Activated naive CD4-positive, alpha-beta T cell treated with anti-CD3 and anti-CD28 coated beads, Interleukin-2, amount 50 U/mL, for 24 hours (primary cell): ENCODE results near the gene FRZB.

Experiments used
- H3K27ac Mint-ChIP-seq: one replicate; pipeline ENCODE4 v1.8.0; 2021; ENCODE audit warnings: mild to moderate bottlenecking, mixed read lengths
- H3K27me3 Mint-ChIP-seq: one replicate; pipeline ENCODE4 v1.8.0; 2021; ENCODE audit warnings: mixed read lengths
- H3K36me3 Mint-ChIP-seq: one replicate; pipeline ENCODE4 v1.8.0; 2021; ENCODE audit warnings: mixed read lengths
- H3K4me1 Mint-ChIP-seq: one replicate; pipeline ENCODE4 v1.8.0; 2021; ENCODE audit warnings: mixed read lengths
- H3K4me3 Mint-ChIP-seq: one replicate; pipeline ENCODE4 v1.8.0; 2021; ENCODE audit warnings: mild to moderate bottlenecking, mixed read lengths
- H3K9me3 Mint-ChIP-seq: one replicate; pipeline ENCODE4 v1.8.0; 2021; ENCODE audit warnings: mixed read lengths

FRZB gene

DNA sequence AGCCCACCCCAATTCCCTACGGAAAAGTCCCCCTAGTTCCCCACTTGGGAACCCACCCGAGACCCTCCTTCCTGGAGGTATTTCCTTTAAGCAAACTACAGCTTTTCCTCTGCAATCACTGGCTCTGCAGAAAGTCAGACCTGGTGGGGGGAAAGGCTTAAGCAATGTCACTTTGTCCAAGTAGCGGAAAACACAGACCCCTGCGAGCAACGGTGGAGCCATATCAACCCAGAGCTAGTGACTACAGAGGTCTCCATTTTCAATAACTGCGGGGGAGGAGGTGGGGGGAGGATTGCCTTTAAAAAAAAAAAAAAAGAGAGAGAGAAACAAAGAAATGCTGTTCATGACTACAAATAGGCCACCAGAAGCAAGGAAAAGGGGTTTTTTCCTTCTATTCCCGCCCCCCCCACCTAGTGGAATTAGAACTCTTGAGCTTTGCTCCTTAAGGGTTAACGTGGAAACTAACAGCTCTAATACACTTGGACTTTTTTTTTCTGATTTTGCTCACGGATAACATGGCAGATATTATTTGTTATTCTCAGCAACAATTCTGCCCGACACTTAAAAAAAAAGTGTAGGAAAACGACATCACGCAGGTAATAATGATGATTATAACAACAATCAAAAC is 1.1 kb upstream of the FRZB start:
- Mint-ChIP-seq H3K4me1 (peaks cover 19% of the 10 kb centered on the region), H3K4me3 (no peak overlapping the region), H3K9me3 (no peaks in the 10 kb centered on the region)

DNA sequence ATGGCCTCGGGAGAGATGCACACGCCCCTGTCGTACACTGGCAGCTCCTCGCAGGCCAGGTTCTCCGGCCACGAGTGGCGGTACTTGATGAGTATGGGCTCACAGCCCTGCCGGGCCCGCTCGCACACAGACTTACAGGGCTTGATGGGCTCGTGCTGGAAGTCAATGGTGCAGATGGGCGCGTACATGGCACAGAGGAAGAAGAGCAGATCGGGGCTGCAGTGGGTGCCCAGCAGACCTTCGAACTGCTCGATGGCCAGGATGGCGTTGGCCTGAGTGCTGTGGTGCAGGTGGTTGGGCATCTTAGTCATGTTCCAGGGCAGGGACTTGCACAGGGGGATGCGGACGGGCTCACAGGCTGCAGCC is 359 bp downstream of the FRZB start:
- peak overlapping the region; percentile 39 for H3K4me3 Mint-ChIP-seq
- no peak overlapping the region for H3K27ac Mint-ChIP-seq
- H3K36me3 Mint-ChIP-seq, result no peaks in the 10 kb centered on the region
- H3K4me1 Mint-ChIP-seq, result peaks cover 19% of the 10 kb centered on the region
- no peaks in the 10 kb centered on the region for H3K9me3 Mint-ChIP-seq
- H3K27me3 Mint-ChIP-seq, result peaks cover 55% of the 10 kb centered on the region

More for the DNA sequence above, 1.1 kb upstream of the FRZB start:
- Mint-ChIP-seq H3K27ac (no peak overlapping the region), H3K36me3 (no peaks in the 10 kb centered on the region), H3K27me3 (peaks cover 51% of the 10 kb centered on the region)

DNA sequence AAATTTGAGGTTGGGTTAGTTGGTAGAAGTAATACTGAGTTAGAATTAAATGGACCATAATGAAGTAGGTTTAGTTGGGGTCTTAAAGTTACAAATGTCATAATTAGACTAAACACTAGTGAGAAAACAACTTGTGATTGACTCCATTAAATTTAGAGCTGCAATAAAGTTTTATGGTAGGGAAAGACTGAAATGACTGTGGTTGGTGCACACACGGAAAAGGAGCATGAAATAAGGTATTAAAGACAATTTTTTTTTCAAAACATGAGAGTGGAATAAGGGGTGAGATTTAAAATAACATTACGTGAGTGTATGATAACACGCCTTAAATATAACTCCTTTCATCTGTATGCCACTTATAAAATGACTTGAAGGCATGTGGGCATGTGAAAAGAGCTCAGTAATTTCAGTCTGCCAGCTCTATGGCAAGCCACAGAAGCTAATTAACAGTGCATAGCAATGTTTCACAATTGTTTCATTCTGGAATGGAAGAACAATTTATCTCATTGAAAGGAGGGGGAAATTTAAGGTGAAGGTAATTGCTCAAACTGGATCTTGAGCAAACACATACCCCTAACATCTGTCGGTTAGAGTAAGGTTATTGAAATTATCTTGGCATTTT is 1.4 kb downstream of the FRZB start:
- Mint-ChIP-seq H3K9me3 (no peaks in the 10 kb centered on the region), H3K4me3 (no peak overlapping the region), H3K27ac (no peak overlapping the region), H3K27me3 (peaks cover 58% of the 10 kb centered on the region), H3K36me3 (no peaks in the 10 kb centered on the region), H3K4me1 (peaks cover 19% of the 10 kb centered on the region)

DNA sequence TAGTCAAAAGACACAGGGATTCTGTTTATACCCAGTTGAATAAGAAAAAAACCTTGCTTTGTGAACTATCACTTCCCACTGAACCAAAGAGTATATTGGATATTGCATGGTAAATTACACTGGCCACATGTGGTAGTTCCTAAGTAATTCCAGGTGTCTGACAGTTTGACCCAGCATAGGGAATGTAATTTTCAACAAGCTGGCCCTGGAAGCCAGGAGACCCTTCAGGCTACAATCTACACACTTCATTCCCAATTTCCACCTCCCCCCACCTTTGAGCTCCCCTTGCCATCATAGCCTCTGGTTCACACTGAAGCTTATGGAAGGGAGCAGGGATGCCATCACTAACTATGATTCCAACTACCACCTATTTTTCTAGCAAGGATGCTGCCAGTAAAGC is 2.8 kb downstream of the FRZB start:
- no peak overlapping the region for H3K4me3 Mint-ChIP-seq

DNA sequence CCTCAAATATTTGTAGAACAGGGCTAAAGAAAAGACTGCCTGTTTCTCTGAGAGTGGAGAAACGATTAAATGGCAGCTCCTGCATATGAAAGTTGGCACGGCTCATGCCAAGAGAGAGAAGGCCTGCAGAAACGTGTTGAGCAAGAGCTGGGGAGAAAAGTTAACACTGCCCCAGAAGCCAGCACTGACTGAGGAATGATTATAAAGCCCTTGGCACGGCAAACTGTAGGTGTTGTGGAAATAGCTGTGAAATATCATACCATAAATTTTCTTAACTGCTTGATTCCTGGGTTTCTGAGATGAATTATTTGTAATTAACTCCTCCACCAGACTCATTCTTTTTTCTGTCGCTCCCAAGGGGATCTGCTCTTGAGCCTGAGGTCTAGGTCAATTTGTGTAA is 4.3 kb downstream of the FRZB start:
- Mint-ChIP-seq H3K36me3 (no peaks in the 10 kb centered on the region), H3K4me1 (peaks cover 15% of the 10 kb centered on the region), H3K27ac (no peak overlapping the region), H3K9me3 (no peaks in the 10 kb centered on the region), H3K27me3 (peaks cover 41% of the 10 kb centered on the region), H3K4me3 (no peak overlapping the region)

More for the DNA sequence above, 2.8 kb downstream of the FRZB start:
- Mint-ChIP-seq H3K27me3 (peaks cover 50% of the 10 kb centered on the region), H3K9me3 (no peaks in the 10 kb centered on the region), H3K36me3 (no peaks in the 10 kb centered on the region), H3K27ac (no peak overlapping the region), H3K4me1 (peaks cover 19% of the 10 kb centered on the region)

DNA sequence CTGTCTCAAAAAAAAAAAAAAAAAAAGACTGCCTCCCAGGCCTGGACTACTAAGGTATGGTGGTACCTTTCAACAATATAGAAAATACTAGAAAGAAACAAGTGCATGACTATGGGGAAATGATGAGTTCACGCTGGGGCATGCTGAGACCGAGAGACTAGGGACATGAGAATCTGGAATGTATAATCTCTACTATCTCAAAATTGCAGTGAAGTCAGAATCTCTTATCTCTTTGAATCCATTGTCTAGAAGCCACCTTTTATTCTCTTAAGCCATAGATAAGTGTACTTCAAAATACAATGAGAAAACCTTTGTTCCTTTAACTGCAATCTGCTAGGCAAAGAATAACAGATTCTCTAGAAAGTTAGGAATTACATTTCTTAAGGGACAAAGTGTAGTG is 5.6 kb downstream of the FRZB start:
- H3K27ac Mint-ChIP-seq, result no peak overlapping the region
- H3K36me3 Mint-ChIP-seq, result no peaks in the 10 kb centered on the region
- peaks cover 40% of the 10 kb centered on the region for H3K27me3 Mint-ChIP-seq
- no peak overlapping the region for H3K4me3 Mint-ChIP-seq
- peaks cover 4% of the 10 kb centered on the region for H3K4me1 Mint-ChIP-seq
- peaks cover 9% of the 10 kb centered on the region for H3K9me3 Mint-ChIP-seq

DNA sequence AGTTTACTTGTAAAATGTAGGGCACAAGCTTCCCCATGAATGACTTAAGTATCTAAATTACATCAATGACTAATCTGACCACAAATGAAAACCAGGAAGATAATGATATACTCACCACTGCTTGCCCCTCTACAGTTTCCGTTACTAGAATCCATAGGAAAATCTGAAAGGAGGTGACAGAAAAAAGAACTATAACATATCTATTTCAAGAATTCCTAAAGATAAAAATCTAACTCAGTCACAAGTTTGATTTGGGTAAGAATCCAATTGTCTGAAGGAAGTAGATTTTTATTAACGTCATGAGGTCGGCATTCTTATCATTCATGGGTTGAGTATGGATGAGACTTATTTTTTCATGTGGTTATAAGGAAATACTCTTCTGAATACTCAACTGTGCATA is 7.8 kb downstream of the FRZB start:
- Mint-ChIP-seq H3K27me3 (peaks cover 33% of the 10 kb centered on the region), H3K4me3 (no peak overlapping the region), H3K9me3 (peaks cover 13% of the 10 kb centered on the region), H3K36me3 (no peaks in the 10 kb centered on the region), H3K4me1 (no peaks in the 10 kb centered on the region), H3K27ac (no peak overlapping the region)

DNA sequence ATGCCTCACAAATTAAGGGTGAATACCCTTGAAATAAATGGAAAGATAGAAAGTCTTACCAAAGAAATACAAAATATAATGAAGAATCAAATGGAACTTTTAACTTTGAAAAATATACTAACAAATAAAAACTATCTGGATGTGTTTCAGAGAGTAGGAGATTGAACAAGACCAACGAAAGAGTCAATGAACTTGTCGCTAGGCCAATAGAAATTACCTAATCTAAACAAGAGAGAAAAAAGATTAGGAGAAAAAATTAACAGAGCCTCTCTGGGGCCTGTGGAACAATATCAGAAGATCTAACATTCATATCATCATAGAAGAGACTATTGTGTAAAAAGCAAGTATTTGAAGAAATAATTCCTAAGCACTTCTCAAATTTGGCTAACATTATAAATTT is 11.1 kb downstream of the FRZB start:
- Mint-ChIP-seq H3K36me3 (no peaks in the 10 kb centered on the region), H3K27ac (no peak overlapping the region), H3K9me3 (peaks cover 13% of the 10 kb centered on the region), H3K4me3 (no peak overlapping the region), H3K4me1 (no peaks in the 10 kb centered on the region), H3K27me3 (peaks cover 22% of the 10 kb centered on the region)

DNA sequence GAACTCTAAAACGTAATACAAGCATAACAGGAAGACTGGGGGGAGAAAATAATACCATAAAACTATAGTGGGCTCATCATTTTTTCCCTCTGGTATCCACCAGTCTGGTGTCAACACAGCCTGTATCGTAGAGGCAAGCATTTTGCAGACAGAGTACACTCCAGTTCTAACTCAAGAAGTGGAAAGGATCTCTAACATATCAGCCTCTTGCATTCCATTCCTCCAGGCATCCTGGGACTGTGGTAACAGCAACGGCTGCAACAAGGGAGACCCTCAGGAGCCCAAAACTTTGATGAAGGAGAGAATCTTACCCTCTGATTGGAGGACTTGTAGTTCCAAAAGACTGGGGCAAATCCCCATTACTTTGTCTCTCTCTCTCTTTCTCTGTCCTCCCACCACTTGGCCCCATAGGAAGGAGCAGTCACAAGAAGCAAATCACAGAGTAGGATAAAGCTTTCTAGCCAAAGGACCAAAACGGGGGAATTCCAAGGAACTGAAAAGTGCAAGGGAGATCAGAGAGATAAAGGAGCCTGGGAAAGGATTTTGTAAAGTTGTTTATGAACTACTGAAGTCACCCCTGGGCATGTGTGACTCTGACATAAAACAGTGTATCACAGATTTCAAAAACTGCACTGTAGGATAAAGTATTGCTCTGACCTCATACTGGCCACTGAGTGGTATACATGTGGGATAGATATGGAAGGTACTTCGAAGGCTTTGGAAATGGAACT is 11.9 kb downstream of the FRZB start:
- peaks cover 13% of the 10 kb centered on the region for H3K9me3 Mint-ChIP-seq
- no peak overlapping the region for H3K4me3 Mint-ChIP-seq
- no peaks in the 10 kb centered on the region for H3K36me3 Mint-ChIP-seq
- H3K4me1 Mint-ChIP-seq, result no peaks in the 10 kb centered on the region
- H3K27me3 Mint-ChIP-seq, result peaks cover 22% of the 10 kb centered on the region
- no peak overlapping the region for H3K27ac Mint-ChIP-seq

DNA sequence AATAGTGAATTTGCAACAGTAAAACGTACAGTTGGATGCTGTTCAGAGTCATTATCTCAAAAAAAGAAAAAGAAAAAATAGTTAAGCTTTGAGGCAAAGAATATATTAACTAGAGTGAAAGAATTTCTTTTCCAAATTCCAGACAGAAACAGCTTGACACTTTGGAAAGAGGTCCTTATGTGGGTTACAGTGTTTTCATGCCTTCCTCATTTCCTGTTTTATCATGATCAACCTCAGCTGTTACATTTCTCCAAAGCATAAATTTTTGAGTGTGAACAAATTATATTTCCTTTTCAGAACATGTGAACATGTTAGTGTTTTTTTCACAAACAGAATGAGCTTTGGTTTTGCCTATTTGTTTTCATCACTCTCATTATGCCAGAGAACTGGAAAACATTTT is 13.6 kb downstream of the FRZB start:
- no peak overlapping the region for H3K27ac Mint-ChIP-seq
- H3K27me3 Mint-ChIP-seq, result peaks cover 22% of the 10 kb centered on the region
- peaks cover 13% of the 10 kb centered on the region for H3K9me3 Mint-ChIP-seq
- H3K4me1 Mint-ChIP-seq, result no peaks in the 10 kb centered on the region
- H3K36me3 Mint-ChIP-seq, result no peaks in the 10 kb centered on the region
- no peak overlapping the region for H3K4me3 Mint-ChIP-seq

DNA sequence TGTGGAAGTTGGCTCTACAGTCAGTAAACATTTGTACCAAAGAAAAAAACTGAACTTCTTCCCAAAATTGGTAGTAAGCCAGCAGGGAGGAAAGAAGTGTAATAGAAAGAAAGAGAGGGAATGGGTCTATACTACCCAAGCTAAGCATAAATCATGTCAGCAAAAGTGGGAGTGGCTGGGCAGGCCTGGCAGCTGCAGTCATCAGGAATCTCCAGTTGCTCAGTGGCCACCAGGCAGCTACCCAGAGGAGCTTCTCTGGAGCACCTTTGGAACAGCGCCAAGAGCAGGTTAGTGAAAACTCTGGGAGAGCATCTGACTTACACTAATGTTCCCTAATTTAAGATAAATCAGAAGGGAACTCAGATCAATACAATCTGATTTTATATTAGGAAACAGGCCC is 14.3 kb downstream of the FRZB start:
- H3K36me3 Mint-ChIP-seq, result no peaks in the 10 kb centered on the region
- peaks cover 22% of the 10 kb centered on the region for H3K27me3 Mint-ChIP-seq
- H3K9me3 Mint-ChIP-seq, result peaks cover 13% of the 10 kb centered on the region
- no peak overlapping the region for H3K4me3 Mint-ChIP-seq
- H3K27ac Mint-ChIP-seq, result no peak overlapping the region
- H3K4me1 Mint-ChIP-seq, result no peaks in the 10 kb centered on the region

DNA sequence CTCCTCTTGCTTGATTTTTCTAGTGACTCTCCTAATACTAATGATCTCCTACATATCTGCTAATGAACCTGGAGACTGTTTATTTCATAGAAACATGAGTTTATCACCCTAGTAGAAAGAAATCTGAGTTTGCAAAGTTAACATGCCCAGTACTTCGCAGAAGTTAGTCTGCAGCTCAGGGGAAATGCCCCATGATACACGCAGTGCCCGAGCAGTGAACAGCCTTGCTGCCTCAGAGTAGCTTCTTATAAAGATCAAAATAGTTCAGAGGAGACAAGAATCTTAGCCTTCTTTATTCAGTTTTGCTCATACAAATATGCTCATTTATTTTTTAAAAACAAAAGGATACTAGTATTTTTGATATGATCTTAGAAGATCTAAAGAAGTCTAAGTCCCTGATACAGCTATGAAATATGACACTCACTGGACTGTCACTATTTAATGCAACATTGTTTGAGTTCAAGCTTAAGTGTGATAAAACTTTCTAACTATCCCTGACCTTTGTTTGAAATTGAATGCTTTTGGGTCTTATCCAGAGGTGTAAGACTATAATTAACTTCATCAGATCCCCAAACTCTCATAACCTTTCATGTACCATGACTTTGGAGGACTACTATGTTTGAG is 20.5 kb downstream of the FRZB start:
- H3K27ac Mint-ChIP-seq, result no peak overlapping the region
- H3K4me1 Mint-ChIP-seq, result no peaks in the 10 kb centered on the region
- H3K4me3 Mint-ChIP-seq, result no peak overlapping the region
- H3K9me3 Mint-ChIP-seq, result no peaks in the 10 kb centered on the region
- H3K36me3 Mint-ChIP-seq, result no peaks in the 10 kb centered on the region
- H3K27me3 Mint-ChIP-seq, result peaks cover 11% of the 10 kb centered on the region

DNA sequence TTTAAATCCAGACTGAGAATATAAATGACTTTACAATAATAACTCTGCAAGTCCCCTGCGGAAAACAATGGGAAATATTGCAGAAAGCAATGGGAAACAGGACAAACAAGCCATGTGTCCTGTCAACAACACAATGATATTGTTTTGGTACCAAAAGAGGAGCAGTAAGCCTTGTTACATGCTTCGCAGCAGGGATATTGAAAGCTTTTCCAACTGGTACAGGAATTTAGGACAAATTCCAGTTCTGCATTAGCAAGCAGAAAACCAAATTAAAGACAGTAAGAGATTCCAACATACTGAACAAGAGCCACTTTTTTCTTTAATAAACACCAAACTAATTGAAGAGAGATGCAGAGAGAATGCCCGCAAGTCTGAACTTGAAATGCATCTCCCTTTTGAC is 30.0 kb downstream of the FRZB start:
- Mint-ChIP-seq H3K4me3 (no peak overlapping the region), H3K9me3 (no peaks in the 10 kb centered on the region), H3K27ac (no peak overlapping the region), H3K27me3 (peaks cover 14% of the 10 kb centered on the region), H3K4me1 (no peaks in the 10 kb centered on the region), H3K36me3 (no peaks in the 10 kb centered on the region)

DNA sequence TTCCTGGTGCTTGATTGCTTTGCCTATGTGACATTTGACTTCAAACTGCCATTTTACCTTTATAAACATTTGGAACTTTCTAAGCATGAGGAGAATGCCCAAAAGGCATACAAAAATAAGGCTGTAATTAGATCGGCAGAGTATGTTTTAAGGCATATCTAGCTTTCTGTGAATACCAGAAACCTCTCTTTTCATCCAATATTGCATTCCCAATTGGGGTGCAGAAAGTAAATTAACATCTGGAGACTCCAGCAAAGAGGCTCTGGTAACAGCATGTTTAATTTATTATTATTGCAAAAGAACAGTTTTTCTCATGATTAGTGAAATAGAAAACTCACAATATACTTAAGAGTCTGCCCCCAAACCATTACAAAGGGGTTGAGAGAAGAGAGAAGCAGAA is 32.1 kb downstream of the FRZB start:
- H3K36me3 Mint-ChIP-seq, result no peaks in the 10 kb centered on the region

DNA sequence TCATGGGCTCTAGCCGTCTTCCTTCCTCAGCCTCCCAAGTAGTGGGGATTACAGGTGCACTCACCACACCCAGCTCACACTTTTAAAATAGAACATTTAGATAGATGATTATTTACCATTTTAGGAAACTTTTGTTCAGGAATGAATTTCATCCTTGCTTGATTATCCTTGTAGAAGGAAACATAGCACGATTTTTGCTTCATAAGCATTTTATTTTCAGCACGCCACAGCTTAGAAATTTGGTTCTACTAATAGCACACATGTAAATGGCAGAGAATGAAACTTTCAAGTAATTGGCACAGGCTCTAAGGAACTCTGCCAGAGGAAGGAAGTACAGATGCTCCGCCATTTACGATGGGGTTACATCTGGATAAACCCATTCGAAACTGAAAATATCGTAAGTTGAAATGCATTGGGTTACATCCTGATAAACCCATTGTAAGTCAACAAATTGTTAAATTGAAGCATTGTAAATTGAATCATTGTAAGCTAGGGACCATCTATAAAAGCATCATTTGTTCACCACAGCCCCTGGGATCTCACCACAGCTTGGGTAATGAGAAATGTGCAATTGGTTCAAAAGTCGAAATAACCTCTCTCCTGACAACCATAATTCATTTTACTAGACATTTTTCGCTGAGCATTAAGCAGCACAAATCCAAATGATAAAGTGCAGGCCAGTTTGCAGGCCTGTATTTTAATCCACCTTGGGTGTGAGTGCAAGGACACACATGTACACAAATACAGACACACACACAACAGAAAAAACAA is 33.2 kb downstream of the FRZB start:
- Mint-ChIP-seq H3K36me3 (no peaks in the 10 kb centered on the region), H3K9me3 (no peaks in the 10 kb centered on the region), H3K27me3 (peaks cover 16% of the 10 kb centered on the region), H3K4me1 (no peaks in the 10 kb centered on the region), H3K27ac (no peak overlapping the region), H3K4me3 (no peak overlapping the region)

More for the DNA sequence above, 32.1 kb downstream of the FRZB start:
- Mint-ChIP-seq H3K4me3 (no peak overlapping the region), H3K27me3 (peaks cover 16% of the 10 kb centered on the region), H3K4me1 (no peaks in the 10 kb centered on the region), H3K27ac (no peak overlapping the region), H3K9me3 (no peaks in the 10 kb centered on the region)
